Measurements from ENCODE around the gene DNAJC15. TPM values are rescaled to one million over a fixed set of nuclear protein-coding genes. Genes with fewer than 3 reads are reported as not detected.

Gene DNAJC15
- total RNA-seq, 1 experiment from 2014 or later, result 2.4 TPM

DNA sequence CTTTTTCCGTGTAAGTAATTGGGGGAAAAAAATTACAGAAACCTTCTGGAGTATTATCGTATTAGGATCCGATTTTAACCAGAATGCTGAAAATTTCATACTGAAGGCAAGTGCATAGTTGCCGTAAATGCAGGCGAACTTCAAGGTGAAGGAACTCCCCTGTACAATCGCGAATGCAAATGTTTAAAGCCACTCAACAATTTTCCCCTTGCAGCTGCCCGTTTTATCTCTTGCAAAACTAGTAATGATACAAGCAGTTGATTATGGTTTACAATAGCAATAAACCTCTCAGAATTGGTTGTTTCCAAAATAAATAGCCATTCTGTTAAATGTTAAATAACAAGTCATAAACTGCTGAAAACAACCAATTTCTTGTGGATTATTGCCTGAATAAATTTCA lies 105.7 kb downstream of the DNAJC15 start:
- peaks cover 5% of the 10 kb centered on the region for H3K4me1 ChIP-seq (ENCODE audit: insufficient read depth, low read length, poor library complexity, severe bottlenecking)
- DNase-seq (ENCODE audit: low spot score), result no peak
- intact Hi-C loops (cut with micrococcal nuclease; ENCODE audit: unreplicated experiment), result no loop called here
- CTCF ChIA-PET, result no interaction called here
- BruUV-seq (replicated peaks), result no TSS peak
- TF ChIP-seq, protein P1, sequence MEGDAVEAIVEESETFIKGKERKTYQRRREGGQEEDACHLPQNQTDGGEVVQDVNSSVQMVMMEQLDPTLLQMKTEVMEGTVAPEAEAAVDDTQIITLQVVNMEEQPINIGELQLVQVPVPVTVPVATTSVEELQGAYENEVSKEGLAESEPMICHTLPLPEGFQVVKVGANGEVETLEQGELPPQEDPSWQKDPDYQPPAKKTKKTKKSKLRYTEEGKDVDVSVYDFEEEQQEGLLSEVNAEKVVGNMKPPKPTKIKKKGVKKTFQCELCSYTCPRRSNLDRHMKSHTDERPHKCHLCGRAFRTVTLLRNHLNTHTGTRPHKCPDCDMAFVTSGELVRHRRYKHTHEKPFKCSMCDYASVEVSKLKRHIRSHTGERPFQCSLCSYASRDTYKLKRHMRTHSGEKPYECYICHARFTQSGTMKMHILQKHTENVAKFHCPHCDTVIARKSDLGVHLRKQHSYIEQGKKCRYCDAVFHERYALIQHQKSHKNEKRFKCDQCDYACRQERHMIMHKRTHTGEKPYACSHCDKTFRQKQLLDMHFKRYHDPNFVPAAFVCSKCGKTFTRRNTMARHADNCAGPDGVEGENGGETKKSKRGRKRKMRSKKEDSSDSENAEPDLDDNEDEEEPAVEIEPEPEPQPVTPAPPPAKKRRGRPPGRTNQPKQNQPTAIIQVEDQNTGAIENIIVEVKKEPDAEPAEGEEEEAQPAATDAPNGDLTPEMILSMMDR (conservative IDR thresholded peaks at IDR 0.05; ENCODE audit: low read depth, low read length), result no peak
- no peak for TF ChIP-seq EZH2 (IDR thresholded peaks at IDR 0.05; ENCODE audit: borderline replicate concordance, low read depth, low read length, poor library complexity, severe bottlenecking)
- POLR2A ChIA-PET (ENCODE audit: low non-redundant PET), result no interaction called here
- no peaks in the 10 kb centered on the region for H3K36me3 ChIP-seq (ENCODE audit: insufficient read depth, low read length, poor library complexity, severe bottlenecking)
- no peak overlapping the region for H3K4me3 ChIP-seq (ENCODE audit: low read depth, low read length, poor library complexity, severe bottlenecking)
- H3K27me3 ChIP-seq (replicated peaks; ENCODE audit: insufficient read depth, low read depth, low read length, poor library complexity), result no peaks in the 10 kb centered on the region
- no peaks in the 10 kb centered on the region for H3K9me3 ChIP-seq (ENCODE audit: low read depth, low read length, poor library complexity, severe bottlenecking)
- H3K27ac ChIP-seq (ENCODE audit: low read depth, low read length, poor library complexity, severe bottlenecking), result no peak overlapping the region

DNA sequence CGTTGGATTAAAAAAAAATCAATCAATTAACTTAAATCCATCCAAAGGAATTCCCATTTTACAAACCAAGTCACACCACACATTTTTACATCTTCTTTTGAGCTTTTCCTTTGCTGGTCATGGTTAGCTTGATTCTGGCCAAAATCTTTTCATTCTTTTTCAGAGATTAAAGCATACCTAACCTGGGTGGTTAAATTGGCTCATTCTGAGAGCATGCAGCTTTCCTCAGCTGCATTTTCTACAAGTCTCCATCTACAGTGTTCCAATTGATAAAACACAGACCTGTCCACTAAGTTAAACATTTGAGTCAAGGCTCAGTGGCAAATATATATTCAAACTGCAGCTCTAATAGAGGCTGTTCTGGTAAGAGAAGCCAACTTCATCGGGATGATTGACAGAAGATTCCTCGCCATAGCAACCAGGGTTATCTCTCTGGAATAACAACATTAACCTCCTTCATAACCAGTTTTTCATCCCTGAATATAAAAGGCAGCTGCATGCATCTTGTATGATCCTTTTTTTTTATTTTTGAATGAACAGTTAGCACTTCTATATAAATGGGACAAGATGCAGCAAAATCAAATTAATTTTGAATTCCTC lies 106.2 kb downstream of the DNAJC15 start:
- Histone ChIP-seq H3K36me3 (ENCODE audit: insufficient read depth, low read length, poor library complexity, severe bottlenecking) (no peaks in the 10 kb centered on the region), H3K27me3 (replicated peaks; ENCODE audit: insufficient read depth, low read depth, low read length, poor library complexity) (no peaks in the 10 kb centered on the region), H3K4me3 (ENCODE audit: low read depth, low read length, poor library complexity, severe bottlenecking) (no peak overlapping the region), H3K27ac (ENCODE audit: low read depth, low read length, poor library complexity, severe bottlenecking) (no peak overlapping the region), H3K4me1 (ENCODE audit: insufficient read depth, low read length, poor library complexity, severe bottlenecking) (peaks cover 5% of the 10 kb centered on the region), H3K9me3 (ENCODE audit: low read depth, low read length, poor library complexity, severe bottlenecking) (no peaks in the 10 kb centered on the region)
- intact Hi-C loops (cut with micrococcal nuclease; ENCODE audit: unreplicated experiment), result no loop called here
- no TSS peak for BruUV-seq (replicated peaks)
- ChIA-PET POLR2A (ENCODE audit: low non-redundant PET) (no interaction called here), CTCF (no interaction called here)
- DNase-seq (ENCODE audit: low spot score), result no peak
- TF ChIP-seq, protein P1 (conservative IDR thresholded peaks at IDR 0.05; ENCODE audit: low read depth, low read length), result no peak
- no peak for TF ChIP-seq EZH2 (IDR thresholded peaks at IDR 0.05; ENCODE audit: borderline replicate concordance, low read depth, low read length, poor library complexity, severe bottlenecking)

DNA sequence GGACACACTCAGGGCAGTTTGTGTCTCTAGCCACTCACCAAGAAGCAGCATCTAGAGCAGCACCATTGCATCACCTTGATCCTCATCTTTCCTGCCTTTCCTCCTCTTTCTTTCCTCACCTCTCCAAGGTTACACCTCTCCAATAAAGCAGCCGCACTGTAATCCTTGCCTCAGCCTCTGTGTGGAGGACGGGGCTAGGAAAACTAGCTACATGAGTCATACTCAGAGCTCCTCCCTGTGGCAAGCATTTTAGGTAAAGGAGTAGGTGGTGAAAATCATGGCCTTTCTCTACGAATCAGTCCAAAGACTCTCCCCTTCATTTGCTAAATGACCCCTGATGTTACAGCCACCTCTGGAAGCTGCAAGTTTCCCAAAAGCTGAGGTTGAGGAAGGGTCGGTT lies 108.9 kb downstream of the DNAJC15 start:
- Histone ChIP-seq H3K36me3 (ENCODE audit: insufficient read depth, low read length, poor library complexity, severe bottlenecking) (no peaks in the 10 kb centered on the region), H3K27ac (ENCODE audit: low read depth, low read length, poor library complexity, severe bottlenecking) (no peak overlapping the region), H3K27me3 (replicated peaks; ENCODE audit: insufficient read depth, low read depth, low read length, poor library complexity) (no peaks in the 10 kb centered on the region), H3K9me3 (ENCODE audit: low read depth, low read length, poor library complexity, severe bottlenecking) (no peaks in the 10 kb centered on the region), H3K4me3 (ENCODE audit: low read depth, low read length, poor library complexity, severe bottlenecking) (no peak overlapping the region), H3K4me1 (ENCODE audit: insufficient read depth, low read length, poor library complexity, severe bottlenecking) (no peaks in the 10 kb centered on the region)
- intact Hi-C loops (cut with micrococcal nuclease; ENCODE audit: unreplicated experiment), result no loop called here
- TF ChIP-seq, protein P1 (conservative IDR thresholded peaks at IDR 0.05; ENCODE audit: low read depth, low read length), result peak; percentile 47
- no peak for TF ChIP-seq EZH2 (IDR thresholded peaks at IDR 0.05; ENCODE audit: borderline replicate concordance, low read depth, low read length, poor library complexity, severe bottlenecking)
- ChIA-PET POLR2A (ENCODE audit: low non-redundant PET) (no interaction called here), CTCF (no interaction called here)
- peak; percentile 34 for DNase-seq (ENCODE audit: low spot score)
- BruUV-seq (replicated peaks), result no TSS peak

All from A673 (cell line).